GM19438 (cell line): Measurements from ENCODE around the gene STAT5B.
"Not testable (repeated sequence)": the region's sequence is repeated elsewhere in the genome, so short reads cannot be mapped to it uniquely, and the experiment has no call there.

ENCODE experiments used
- ATAC-seq: cut with Tn5 transposase; IDR thresholded peaks from one replicate; pipeline ENCODE4 v1.9.1; 2021; ENCODE audit warnings: low read depth; ENCODE audit not compliant: unreplicated experiment

Gene STAT5B

GRCh38 chr17:42241871-42242270 is 34.3 kb downstream of the STAT5B start:
- no peak for ATAC-seq

DNA sequence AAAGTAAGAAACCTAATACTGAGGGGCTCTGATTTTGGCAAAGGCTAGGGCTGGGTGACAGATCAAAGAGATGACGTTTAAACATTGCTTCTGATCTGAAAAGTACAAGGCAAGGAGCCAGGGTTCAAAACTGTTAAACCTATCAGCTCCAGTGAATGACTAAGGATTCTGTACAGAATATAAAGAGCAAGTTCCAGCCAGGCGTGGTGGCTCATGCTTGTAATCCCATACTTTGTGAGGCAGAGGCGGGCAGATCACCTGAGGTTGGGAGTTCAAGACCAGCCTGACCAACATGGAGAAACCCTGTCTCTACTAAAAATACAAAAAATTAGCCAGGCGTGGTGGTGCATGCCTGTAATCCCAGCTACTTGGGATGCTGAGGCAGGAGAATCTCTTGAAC is 35.3 kb downstream of the STAT5B start:
- ATAC-seq: not testable (repeated sequence)

DNA sequence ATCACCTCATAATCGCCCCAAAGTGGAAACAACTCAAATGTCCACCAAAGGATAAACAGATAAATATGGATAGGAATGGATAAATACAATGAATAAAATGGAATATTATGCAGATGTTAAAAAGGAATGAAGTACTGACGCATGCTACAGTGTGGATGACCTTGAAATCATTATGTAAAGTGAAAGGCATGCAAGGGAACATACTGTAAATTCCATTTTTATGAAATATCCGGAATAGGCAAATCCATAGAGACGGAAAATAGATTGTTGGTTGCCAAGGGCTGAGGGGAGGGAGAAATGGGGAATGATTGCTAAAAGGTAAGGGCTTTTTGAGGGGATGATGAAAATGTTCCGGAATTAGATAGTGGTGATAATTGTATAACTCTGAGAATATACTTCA is 36.0 kb downstream of the STAT5B start:
- no peak for ATAC-seq

DNA sequence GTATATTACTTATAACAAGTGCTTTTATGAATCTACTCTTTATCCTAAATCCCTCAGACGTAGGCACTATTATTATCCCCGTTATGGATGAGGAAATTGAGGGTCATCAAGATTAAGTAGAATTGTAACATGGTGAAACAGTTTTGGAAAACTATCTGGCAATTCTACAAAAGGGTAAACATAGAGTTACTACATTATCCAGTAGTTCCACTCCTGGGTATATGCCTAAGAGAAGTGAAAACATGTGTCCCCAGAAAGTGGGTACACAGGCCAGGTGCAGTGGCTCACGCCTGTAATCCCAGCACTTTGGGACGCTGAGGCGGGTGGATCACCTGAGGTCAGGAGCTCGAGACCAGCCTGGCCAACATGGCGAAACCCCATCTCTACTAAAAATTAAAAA is 36.6 kb downstream of the STAT5B start:
- ATAC-seq: not testable (repeated sequence)

- ATAC-seq: no peak
These were observed 39.4 kb downstream of the STAT5B start for GRCh38 chr17:42236760-42237159.

- ATAC-seq: no peak
These were observed 42.2 kb downstream of the STAT5B start for GRCh38 chr17:42233994-42234393.

GRCh38 chr17:42233156-42233555 is 43.0 kb downstream of the STAT5B start:
- no peak for ATAC-seq

DNA sequence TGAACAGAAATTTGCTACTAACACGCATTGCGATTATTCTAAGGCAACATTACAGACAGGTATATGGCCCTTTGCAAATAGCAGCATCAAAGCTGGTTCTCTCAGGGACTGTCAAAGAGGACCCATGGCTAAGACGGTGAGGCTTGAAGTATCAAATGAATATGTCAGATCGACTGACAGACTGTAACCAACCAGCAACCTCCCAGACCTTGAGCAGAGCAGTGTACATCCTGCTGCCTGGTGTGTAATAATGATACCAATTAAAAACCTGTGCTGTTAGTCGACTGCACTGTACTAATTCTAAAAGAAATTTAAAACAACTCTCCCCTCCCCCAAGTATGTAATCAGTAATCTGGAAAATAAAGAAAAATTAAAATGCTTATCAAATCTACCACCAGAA is 46.0 kb downstream of the STAT5B start:
- no peak for ATAC-seq

GRCh38 chr17:42227849-42228700 is 48.1 kb downstream of the STAT5B start:
- ATAC-seq: no peak

- no peak for ATAC-seq
These were observed 50.5 kb downstream of the STAT5B start for GRCh38 chr17:42225646-42226045.

GRCh38 chr17:42224651-42225050 is 51.5 kb downstream of the STAT5B start:
- ATAC-seq: no peak

- ATAC-seq: no peak
These were observed 54.1 kb downstream of the STAT5B start for GRCh38 chr17:42221886-42222745.

DNA sequence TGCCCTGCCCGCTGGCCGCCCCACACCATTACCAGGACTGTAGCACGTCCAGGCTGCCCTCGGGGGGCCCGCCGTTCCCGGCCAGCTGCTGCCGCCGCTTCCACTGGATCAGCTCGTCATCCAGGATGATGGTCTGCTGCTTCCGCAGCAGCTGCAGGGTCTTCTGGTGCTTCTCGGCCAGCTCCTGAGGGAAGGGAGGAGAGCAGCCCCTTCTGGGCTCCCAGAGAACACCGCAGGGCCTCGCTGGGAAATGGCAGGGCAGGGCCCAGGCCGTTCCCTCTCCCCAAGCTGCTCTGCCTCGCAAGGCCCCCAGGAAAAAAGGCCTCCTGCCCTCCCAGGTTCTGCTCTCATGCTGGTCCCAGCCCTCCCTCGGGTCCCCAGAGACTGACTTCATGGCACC is 56.9 kb downstream of the STAT5B start:
- ATAC-seq: not testable (repeated sequence)

GRCh38 chr17:42214156-42214555 is 62.0 kb downstream of the STAT5B start:
- no peak for ATAC-seq

DNA sequence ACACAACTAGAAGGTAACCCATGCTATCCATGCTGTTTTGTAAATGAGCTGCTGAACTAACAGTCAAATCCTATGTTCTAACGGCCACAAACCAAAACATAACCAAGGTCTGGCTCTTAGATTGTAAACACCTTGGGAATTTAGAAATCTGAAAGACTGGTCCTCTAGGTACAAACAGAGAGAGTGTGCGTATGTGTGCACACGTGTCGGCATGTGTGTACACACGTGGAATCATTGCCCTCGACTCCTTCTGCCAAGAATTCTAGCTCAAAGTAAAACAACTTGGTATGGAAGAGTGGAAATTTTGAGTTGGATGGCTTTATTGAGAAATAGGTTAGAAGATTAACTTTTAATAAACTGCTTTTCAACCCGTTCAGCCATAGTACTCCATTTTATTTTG is 63.8 kb downstream of the STAT5B start:
- no peak for ATAC-seq

DNA sequence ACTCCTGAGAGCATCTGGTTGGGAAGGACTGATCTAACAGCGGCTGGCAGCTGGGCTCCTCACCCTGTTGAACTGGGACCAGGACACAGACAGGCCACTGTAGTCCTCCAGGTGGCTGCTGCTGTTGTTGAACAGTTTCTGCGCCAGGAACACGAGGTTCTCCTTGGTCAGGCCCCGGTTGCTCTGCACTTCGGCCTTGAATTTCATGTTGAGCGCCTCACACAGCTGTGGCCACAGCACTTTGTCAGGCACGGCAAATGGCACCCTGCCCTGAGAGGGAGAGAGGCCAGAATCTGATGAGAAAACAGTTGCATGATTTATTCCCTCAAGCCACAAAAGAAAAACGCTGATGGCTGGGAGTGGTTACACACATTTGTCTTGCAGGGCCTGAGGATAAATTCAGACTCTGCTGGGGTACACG is 64.3 kb downstream of the STAT5B start:
- not testable (repeated sequence) for ATAC-seq

- ATAC-seq: no peak
These were observed 66.1 kb downstream of the STAT5B start for GRCh38 chr17:42210046-42210445.

- ATAC-seq: not testable (repeated sequence)
These were observed 70.0 kb downstream of the STAT5B start for GRCh38 chr17:42206153-42206612.

- no peak for ATAC-seq
These were observed 72.8 kb downstream of the STAT5B start for GRCh38 chr17:42203354-42203753.

GRCh38 chr17:42202696-42203095 is 73.5 kb downstream of the STAT5B start:
- ATAC-seq: no peak

DNA sequence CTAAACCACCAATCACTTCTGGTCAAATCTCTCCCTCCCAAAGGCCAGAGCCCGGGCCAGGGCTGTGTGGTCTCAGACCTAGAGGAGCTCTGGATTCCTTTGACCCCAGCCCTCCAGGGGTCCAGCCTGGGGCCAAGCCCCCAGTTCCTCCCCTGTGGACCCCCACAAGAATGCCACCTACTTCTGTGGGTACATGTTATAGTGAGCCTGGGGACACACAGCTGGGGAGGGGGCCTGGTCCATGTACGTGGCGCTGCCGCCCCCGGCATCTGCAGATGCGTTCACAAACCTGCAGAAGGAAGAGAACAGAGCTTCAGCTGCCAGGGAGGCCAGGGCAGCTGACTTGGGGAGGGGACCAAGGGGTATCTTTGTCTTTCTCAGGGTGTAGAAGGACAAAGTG is 74.0 kb downstream of the STAT5B start:
- ATAC-seq: no peak

DNA sequence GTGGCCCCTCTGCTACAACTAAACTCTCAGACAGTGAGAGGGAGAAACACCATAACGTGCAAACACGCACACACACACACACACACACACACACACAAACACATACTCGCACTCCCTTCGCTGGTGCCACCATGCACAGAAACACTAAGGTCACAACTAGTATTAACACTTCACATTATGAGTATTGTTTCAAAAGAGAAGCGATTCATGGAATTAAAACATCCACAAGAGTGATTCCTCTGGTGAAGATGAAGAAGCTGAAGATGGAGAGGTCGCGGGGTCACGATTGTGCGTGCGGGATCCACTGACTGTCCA is 74.8 kb downstream of the STAT5B start:
- no peak for ATAC-seq
